GM12878 (cell line): ENCODE measurements around the gene DYNC1I1. TPM values are rescaled to one million over a fixed set of nuclear protein-coding genes. Genes with fewer than 3 reads are reported as not detected.
A peak's percentile ranks its signal among the peaks of the same experiment; 100 is the strongest.

Experiments used
- ATAC-seq: fragments of 200-7000 bp; cut with Tn5 transposase; 3 replicates; pipeline ENCODE4 v1.9.1; 2020; ENCODE audit warnings: mild to moderate bottlenecking, moderate library complexity
- BruUV-seq: library from RNA; stranded (reverse); fragments of 400-500 nt; replicated peaks from 2 replicates; lab custom pipeline; 2021; lab: Mats Ljungman, UMichigan
- CTCF ChIA-PET: fragments of 300-600 bp; sonication (Branson Sonifier 250); formaldehyde crosslinking; extraction: SDS; loops from one replicate; lab custom pipeline; 2021; ENCODE audit warnings: inconsistent platforms; lab: Yijun Ruan, JAX
- POLR2A ChIA-PET: fragments of 350-600 bp; formaldehyde crosslinking; extraction: SDS; loops from one replicate; lab custom pipeline; 2021; ENCODE audit warnings: inconsistent platforms; lab: Charles Lee
- RAD21 ChIA-PET: fragments of 300-600 bp; sonication (Branson Sonifier 250); formaldehyde crosslinking; loops from one replicate; lab custom pipeline; 2023; ENCODE audit warnings: antibody characterized with exemption; ENCODE audit not compliant: unreplicated experiment; lab: Charles Lee
- SMC1A ChIA-PET: fragments of 300-600 bp; sonication (Branson Sonifier 250); formaldehyde crosslinking; loops from one replicate; lab custom pipeline; 2023; ENCODE audit not compliant: unreplicated experiment, uncharacterized antibody; lab: Charles Lee
- DNase-seq: peaks from one replicate; pipeline ENCODE4 v3.0.0-alpha.2; 2011; ENCODE audit warnings: low read depth, low spot score
- FAIRE-seq: peaks from 3 replicates; lab custom pipeline; 2011; peaks lifted over from hg19 to GRCh38; lab: Jason Lieb, UNC
- H2AFZ ChIP-seq: 2 replicates; pipeline ENCODE4 v1.6.0; 2011; ENCODE audit warnings: low read depth, low read length, control low read depth; ENCODE audit not compliant: control insufficient read depth
- H3K27ac ChIP-seq: 2 replicates; pipeline ENCODE4 v1.5.1; 2011; ENCODE audit warnings: control low read depth; ENCODE audit not compliant: control insufficient read depth, insufficient read depth
- H3K27me3 ChIP-seq, 2 experiments: replicated peaks in 1 of 2; 2 replicates each; pipeline versions ENCODE4 v1.6.0 to v1.6.1; 2011; ENCODE audit warnings: low read length in 1 of 2; ENCODE audit not compliant: control insufficient read depth in 2 of 2, insufficient read depth in 2 of 2
- H3K36me3 ChIP-seq, 2 experiments: 2 replicates each; pipeline ENCODE4 v1.5.1; 2011; ENCODE audit warnings: low read length in 1 of 2; ENCODE audit not compliant: control insufficient read depth in 2 of 2, insufficient read depth in 2 of 2
- H3K4me1 ChIP-seq: 2 replicates; pipeline ENCODE4 v1.6.1; 2011; ENCODE audit warnings: mild to moderate bottlenecking, low read length, moderate library complexity, mixed read lengths; ENCODE audit not compliant: control insufficient read depth, insufficient read depth
- H3K4me2 ChIP-seq: 2 replicates; pipeline ENCODE4 v1.6.0; 2011; ENCODE audit warnings: control low read depth; ENCODE audit not compliant: control insufficient read depth, insufficient read depth
- H3K4me3 ChIP-seq: fragments of 200-600 bp; sonication (generic); 2 replicates; pipeline ENCODE4 v1.5.1; 2016
- H3K79me2 ChIP-seq: 2 replicates; pipeline ENCODE4 v1.6.0; 2011; ENCODE audit warnings: low read length; ENCODE audit not compliant: control insufficient read depth, insufficient read depth
- H3K9ac ChIP-seq: 2 replicates; pipeline ENCODE4 v1.8.0; 2011; ENCODE audit warnings: low read length, control low read depth, mixed read lengths; ENCODE audit not compliant: control insufficient read depth, insufficient read depth
- H3K9me3 ChIP-seq: replicated peaks from 3 replicates; pipeline ENCODE4 v1.5.1; 2011; ENCODE audit warnings: mild to moderate bottlenecking, low read length; ENCODE audit not compliant: control insufficient read depth, insufficient read depth
- H4K20me1 ChIP-seq: 2 replicates; pipeline ENCODE4 v1.6.0; 2011; ENCODE audit not compliant: control insufficient read depth, insufficient read depth
- RAD51 ChIP-seq: fragments of 450-650 bp; IDR thresholded peaks from 2 replicates; pipeline ENCODE4 v1.6.1; 2016; ENCODE audit warnings: moderate library complexity, mild to moderate bottlenecking, inconsistent platforms
- ZNF274 ChIP-seq: IDR thresholded peaks from one replicate; pipeline ENCODE4 v1.8.0; 2011; ENCODE audit not compliant: insufficient read length, insufficient read depth
- in situ Hi-C: fragments of 300-500 bp; cut with MboI; formaldehyde crosslinking; loops from 9 replicates; pipeline ENCODE4 v1.14.3; 2018; ENCODE audit warnings: mixed read lengths
- intact Hi-C: fragments of 100-400 bp; cut with micrococcal nuclease; formaldehyde crosslinking; loops from one replicate; pipeline ENCODE4 v1.14.2; 2022; ENCODE audit not compliant: unreplicated experiment
- polyA plus RNA-seq, 11 experiments: library from polyadenylated mRNA; depleted of rRNA in 4 of 11; unstranded in 6 of 11; stranded (reverse) in 5 of 11; fragments of >200 nt; fragmentation: Nextera tagmentation in 4 of 11; fragmentation: Illumina TruSeq in 1 of 11; extraction: Ambion mirVana in 4 of 11; extraction: Trizol in 1 of 11; gene quantifications; 1 replicate in 1 of 11; 2 replicates in 10 of 11; pipeline versions ENCODE4 v1.2.1 to v1.2.3, GENCODE V29; 2011 to 2016; ENCODE audit warnings: inconsistent platforms in 2 of 11, missing spikeins in 2 of 11, low read depth in 1 of 11
- total RNA-seq, 4 experiments: library from RNA; depleted of rRNA in 3 of 4; stranded (reverse); fragments of >200 nt in 3 of 4; fragmentation: Illumina TruSeq in 1 of 4; extraction: Trizol in 1 of 4; gene quantifications; 2 replicates each; pipeline versions ENCODE4 v1.2.1 to v1.2.3, GENCODE V29; 2013 to 2021
- TF ChIP-seq, protein P1 (sequence below): fragments of 450-650 bp; formaldehyde crosslinking; IDR thresholded peaks from 2 replicates; pipeline ENCODE4 v1.5.0; 2022; ENCODE audit warnings: mild to moderate bottlenecking, missing genetic modification characterization
- TF ChIP-seq, protein P2 (sequence below): fragments of 450-650 bp; formaldehyde crosslinking; IDR thresholded peaks from 2 replicates; pipeline ENCODE4 v1.4.0; 2022; ENCODE audit warnings: mild to moderate bottlenecking, moderate library complexity

DYNC1I1 gene
- total and polyA plus RNA-seq, 10 of the 15 experiments (the other 5 are each of a cell fraction or from before 2014, with no cell fraction given), result 0.05 to 0.91 (median 0.14) TPM; not detected in 3

- TF ChIP-seq, protein P1, sequence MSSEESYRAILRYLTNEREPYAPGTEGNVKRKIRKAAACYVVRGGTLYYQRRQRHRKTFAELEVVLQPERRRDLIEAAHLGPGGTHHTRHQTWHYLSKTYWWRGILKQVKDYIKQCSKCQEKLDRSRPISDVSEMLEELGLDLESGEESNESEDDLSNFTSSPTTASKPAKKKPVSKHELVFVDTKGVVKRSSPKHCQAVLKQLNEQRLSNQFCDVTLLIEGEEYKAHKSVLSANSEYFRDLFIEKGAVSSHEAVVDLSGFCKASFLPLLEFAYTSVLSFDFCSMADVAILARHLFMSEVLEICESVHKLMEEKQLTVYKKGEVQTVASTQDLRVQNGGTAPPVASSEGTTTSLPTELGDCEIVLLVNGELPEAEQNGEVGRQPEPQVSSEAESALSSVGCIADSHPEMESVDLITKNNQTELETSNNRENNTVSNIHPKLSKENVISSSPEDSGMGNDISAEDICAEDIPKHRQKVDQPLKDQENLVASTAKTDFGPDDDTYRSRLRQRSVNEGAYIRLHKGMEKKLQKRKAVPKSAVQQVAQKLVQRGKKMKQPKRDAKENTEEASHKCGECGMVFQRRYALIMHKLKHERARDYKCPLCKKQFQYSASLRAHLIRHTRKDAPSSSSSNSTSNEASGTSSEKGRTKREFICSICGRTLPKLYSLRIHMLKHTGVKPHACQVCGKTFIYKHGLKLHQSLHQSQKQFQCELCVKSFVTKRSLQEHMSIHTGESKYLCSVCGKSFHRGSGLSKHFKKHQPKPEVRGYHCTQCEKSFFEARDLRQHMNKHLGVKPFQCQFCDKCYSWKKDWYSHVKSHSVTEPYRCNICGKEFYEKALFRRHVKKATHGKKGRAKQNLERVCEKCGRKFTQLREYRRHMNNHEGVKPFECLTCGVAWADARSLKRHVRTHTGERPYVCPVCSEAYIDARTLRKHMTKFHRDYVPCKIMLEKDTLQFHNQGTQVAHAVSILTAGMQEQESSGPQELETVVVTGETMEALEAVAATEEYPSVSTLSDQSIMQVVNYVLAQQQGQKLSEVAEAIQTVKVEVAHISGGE, result no peak
- TF ChIP-seq ZNF274, result no peak
Observed at GRCh38 chr7:95749044-95749443, 23.3 kb upstream of the DYNC1I1 start (continued).

- Histone ChIP-seq H3K27me3 (no peaks in the 10 kb centered on the region), H4K20me1 (no peaks in the 10 kb centered on the region), H3K4me2 (no peak overlapping the region), H3K4me1 (no peaks in the 10 kb centered on the region), H3K36me3 (no peaks in the 10 kb centered on the region), H3K9ac (no peak overlapping the region), H2AFZ (no peak overlapping the region), H3K27ac (no peak overlapping the region), H3K79me2 (no peaks in the 10 kb centered on the region), H3K9me3 (no peaks in the 10 kb centered on the region), H3K4me3 (no peak overlapping the region)
- no peak for FAIRE-seq
- in situ Hi-C loops (no loop called here), intact Hi-C loops (no loop called here)
- ChIA-PET RAD21 (no interaction called here), SMC1A (interaction anchor here (0.9 kb wide), 1 partner anchor 23 kb away, joined by 3 read pairs; no protein-coding TSS in a partner anchor), POLR2A (no interaction called here), CTCF (interaction anchor here (1.2 kb wide), 1 partner anchor 10 kb away, joined by 3 read pairs; no protein-coding TSS in a partner anchor)
- TF ChIP-seq, protein P2, sequence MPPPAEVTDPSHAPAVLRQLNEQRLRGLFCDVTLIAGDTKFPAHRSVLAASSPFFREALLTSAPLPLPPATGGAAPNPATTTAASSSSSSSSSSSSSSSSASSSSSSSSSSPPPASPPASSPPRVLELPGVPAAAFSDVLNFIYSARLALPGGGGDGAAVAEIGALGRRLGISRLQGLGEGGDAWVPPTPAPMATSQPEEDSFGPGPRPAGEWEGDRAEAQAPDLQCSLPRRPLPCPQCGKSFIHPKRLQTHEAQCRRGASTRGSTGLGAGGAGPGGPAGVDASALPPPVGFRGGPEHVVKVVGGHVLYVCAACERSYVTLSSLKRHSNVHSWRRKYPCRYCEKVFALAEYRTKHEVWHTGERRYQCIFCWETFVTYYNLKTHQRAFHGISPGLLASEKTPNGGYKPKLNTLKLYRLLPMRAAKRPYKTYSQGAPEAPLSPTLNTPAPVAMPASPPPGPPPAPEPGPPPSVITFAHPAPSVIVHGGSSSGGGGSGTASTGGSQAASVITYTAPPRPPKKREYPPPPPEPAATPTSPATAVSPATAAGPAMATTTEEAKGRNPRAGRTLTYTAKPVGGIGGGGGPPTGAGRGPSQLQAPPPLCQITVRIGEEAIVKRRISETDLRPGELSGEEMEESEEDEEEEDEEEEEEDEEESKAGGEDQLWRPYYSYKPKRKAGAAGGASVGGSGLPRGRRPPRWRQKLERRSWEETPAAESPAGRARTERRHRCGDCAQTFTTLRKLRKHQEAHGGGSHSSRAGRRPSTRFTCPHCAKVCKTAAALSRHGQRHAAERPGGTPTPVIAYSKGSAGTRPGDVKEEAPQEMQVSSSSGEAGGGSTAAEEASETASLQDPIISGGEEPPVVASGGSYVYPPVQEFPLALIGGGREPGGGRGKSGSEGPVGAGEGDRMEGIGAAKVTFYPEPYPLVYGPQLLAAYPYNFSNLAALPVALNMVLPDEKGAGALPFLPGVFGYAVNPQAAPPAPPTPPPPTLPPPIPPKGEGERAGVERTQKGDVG (CRISPR knock-in tag), result no peak
- TF ChIP-seq RAD51, result 0 out of 2 replicates have a peak, but pooled peaks have one; percentile 22
- BruUV-seq, result no TSS peak
- no peak for ATAC-seq
- no peak for DNase-seq
Observed at GRCh38 chr7:95749515-95749914, 22.8 kb upstream of the DYNC1I1 start.
